Neutrophil (primary cell): ENCODE results near the gene GON7.

Experiments
- H3K27ac ChIP-seq: fragments of 200-600 bp; sonication (generic); 2 replicates; pipeline ENCODE4 v1.5.1; 2016; ENCODE audit warnings: mild to moderate bottlenecking, moderate library complexity
- H3K27me3 ChIP-seq: fragments of 200-600 bp; sonication (generic); 2 replicates; pipeline ENCODE4 v1.6.0; 2016; ENCODE audit warnings: mild to moderate bottlenecking
- H3K36me3 ChIP-seq: fragments of 200-600 bp; sonication (generic); 2 replicates; pipeline ENCODE4 v1.5.1; 2017
- H3K4me1 ChIP-seq, 2 experiments: fragments of 200-600 bp in 1 of 2; sonication (generic) in 1 of 2; 1 replicate in 1 of 2; 2 replicates in 1 of 2; pipeline versions ENCODE4 v1.5.1 to v1.6.1; 2013 to 2016; ENCODE audit warnings: low read depth in 1 of 2, low read length in 1 of 2, mild to moderate bottlenecking in 1 of 2, moderate library complexity in 1 of 2; ENCODE audit not compliant: control insufficient read depth in 1 of 2, insufficient read depth in 1 of 2
- H3K4me3 ChIP-seq, 2 experiments: fragments of 200-600 bp in 1 of 2; sonication (generic) in 1 of 2; 1 replicate in 1 of 2; 2 replicates in 1 of 2; pipeline ENCODE4 v1.5.1; 2013 to 2016; ENCODE audit warnings: low read depth in 1 of 2, low read length in 1 of 2, mild to moderate bottlenecking in 1 of 2, moderate library complexity in 1 of 2
- H3K9me3 ChIP-seq: fragments of 200-600 bp; sonication (generic); 2 replicates; pipeline ENCODE4 v1.5.1; 2016
- CTCF ChIP-seq: fragments of 200-600 bp; sonication (generic); IDR thresholded peaks from 2 replicates; pipeline ENCODE4 v1.5.1; 2016; ENCODE audit warnings: antibody characterized with exemption

The GON7 gene

GRCh38 chr14:93212432-93212831 is 5.6 kb upstream of the GON7 start:
- H3K36me3 ChIP-seq = peaks cover 50% of the 10 kb centered on the region

GRCh38 chr14:93207468-93208308 is 823 bp upstream of the GON7 start:
- no peak for TF ChIP-seq CTCF
- Histone ChIP-seq H3K4me3 (peak overlapping the region; percentile 80 to 91), H3K4me1 (peaks cover 20 to 24% of the 10 kb centered on the region in 2 experiments), H3K27ac (peak overlapping the region; percentile 82), H3K36me3 (peaks cover 8% of the 10 kb centered on the region), H3K27me3 (no peaks in the 10 kb centered on the region), H3K9me3 (no peaks in the 10 kb centered on the region)

More at GRCh38 chr14:93212432-93212831, 5.6 kb upstream of the GON7 start:
- peaks cover 8% of the 10 kb centered on the region in 2 experiments for H3K4me1 ChIP-seq
- no peaks in the 10 kb centered on the region for H3K9me3 ChIP-seq
- H3K27ac ChIP-seq = no peak overlapping the region
- TF ChIP-seq CTCF = no peak
- H3K4me3 ChIP-seq = no peak overlapping the region
- no peaks in the 10 kb centered on the region for H3K27me3 ChIP-seq

- no peak for TF ChIP-seq CTCF
- H3K36me3 ChIP-seq = no peaks in the 10 kb centered on the region
- H3K4me1 ChIP-seq = peaks cover 7% of the 10 kb centered on the region in 2 experiments
- no peak overlapping the region for H3K27ac ChIP-seq
- no peaks in the 10 kb centered on the region for H3K27me3 ChIP-seq
- no peak overlapping the region for H3K4me3 ChIP-seq
- H3K9me3 ChIP-seq = no peaks in the 10 kb centered on the region
These were observed 5.6 kb downstream of the GON7 start for GRCh38 chr14:93201155-93201704.

- no peak overlapping the region for H3K27ac ChIP-seq
- H3K36me3 ChIP-seq = no peaks in the 10 kb centered on the region
- H3K27me3 ChIP-seq = no peaks in the 10 kb centered on the region
- TF ChIP-seq CTCF = no peak
- H3K4me1 ChIP-seq = no peaks in the 10 kb centered on the region
- no peak overlapping the region for H3K4me3 ChIP-seq
- no peaks in the 10 kb centered on the region for H3K9me3 ChIP-seq
These were observed 6.3 kb downstream of the GON7 start for GRCh38 chr14:93200553-93200952.

- Histone ChIP-seq H3K9me3 (no peaks in the 10 kb centered on the region), H3K27ac (no peak overlapping the region), H3K27me3 (no peaks in the 10 kb centered on the region), H3K36me3 (no peaks in the 10 kb centered on the region), H3K4me3 (no peak overlapping the region), H3K4me1 (no peaks in the 10 kb centered on the region)
- no peak for TF ChIP-seq CTCF
These were observed 7.8 kb downstream of the GON7 start for GRCh38 chr14:93199031-93199430.
